ENCODE results near the gene UBE3D. TPM values are rescaled to one million over a fixed set of nuclear protein-coding genes. Genes with fewer than 3 reads are reported as not detected.

UBE3D gene
- total RNA-seq, 1 experiment from 2014 or later, result 14.0 TPM

DNA sequence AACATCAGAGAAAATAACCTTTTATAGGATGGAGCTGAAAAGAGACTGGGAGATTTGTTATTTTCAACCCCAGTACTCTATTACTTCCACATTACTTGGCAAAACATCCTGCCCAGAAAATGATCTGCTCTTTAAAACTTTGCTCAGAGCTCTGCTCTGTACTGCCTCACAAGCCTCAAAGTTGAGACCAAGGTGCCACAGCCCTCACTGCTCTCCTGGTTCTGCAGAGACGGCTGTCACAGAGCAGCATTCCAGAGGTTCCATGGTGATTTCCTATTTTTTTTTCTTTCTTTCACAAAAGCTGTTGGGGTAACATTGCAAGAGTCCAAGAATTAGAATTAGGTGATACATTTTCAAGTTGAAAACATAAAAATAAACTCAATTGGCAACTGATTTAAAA is 155.2 kb downstream of the UBE3D start (continued):
- TF ChIP-seq TEAD1 (CRISPR knock-in tag; IDR thresholded peaks at IDR 0.05) (no peak), JUN (CRISPR knock-in tag; IDR thresholded peaks at IDR 0.05) (no peak)

GRCh38 chr6:82909551-82909950 is 156.1 kb downstream of the UBE3D start:
- Mint-ChIP-seq H3K4me1 (peaks cover 2% of the 10 kb centered on the region; the same call in 1 of the 2 replicates), H3K27ac (no peak overlapping the region), H3K27me3 (ENCODE audit: low read depth) (no peaks in the 10 kb centered on the region), H3K36me3 (no peaks in the 10 kb centered on the region), H3K4me3 (no peak overlapping the region), H3K9me3 (no peaks in the 10 kb centered on the region)
- DNase-seq (ENCODE audit: low spot score), result no peak
- CTCF ChIA-PET, result interaction anchor here (0.6 kb wide), 1 partner anchor 73 kb away, joined by 3 read pairs; no protein-coding TSS in a partner anchor
- TF ChIP-seq PRDM15 (CRISPR knock-in tag; IDR thresholded peaks at IDR 0.05) (no peak), ZNF121 (CRISPR knock-in tag; IDR thresholded peaks at IDR 0.05) (no peak), SOX15 (CRISPR knock-in tag; IDR thresholded peaks at IDR 0.05) (no peak), GABPB1 (CRISPR knock-in tag; IDR thresholded peaks at IDR 0.05) (no peak), SMAD4 (CRISPR knock-in tag; IDR thresholded peaks at IDR 0.05) (no peak), AR (CRISPR knock-in tag; IDR thresholded peaks at IDR 0.05) (no peak), ATF3 (CRISPR knock-in tag; conservative IDR thresholded peaks at IDR 0.05) (no peak), HMGXB4 (CRISPR knock-in tag; IDR thresholded peaks at IDR 0.05) (no peak)
- TF ChIP-seq, protein P1, sequence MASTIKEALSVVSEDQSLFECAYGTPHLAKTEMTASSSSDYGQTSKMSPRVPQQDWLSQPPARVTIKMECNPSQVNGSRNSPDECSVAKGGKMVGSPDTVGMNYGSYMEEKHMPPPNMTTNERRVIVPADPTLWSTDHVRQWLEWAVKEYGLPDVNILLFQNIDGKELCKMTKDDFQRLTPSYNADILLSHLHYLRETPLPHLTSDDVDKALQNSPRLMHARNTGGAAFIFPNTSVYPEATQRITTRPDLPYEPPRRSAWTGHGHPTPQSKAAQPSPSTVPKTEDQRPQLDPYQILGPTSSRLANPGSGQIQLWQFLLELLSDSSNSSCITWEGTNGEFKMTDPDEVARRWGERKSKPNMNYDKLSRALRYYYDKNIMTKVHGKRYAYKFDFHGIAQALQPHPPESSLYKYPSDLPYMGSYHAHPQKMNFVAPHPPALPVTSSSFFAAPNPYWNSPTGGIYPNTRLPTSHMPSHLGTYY (CRISPR knock-in tag; IDR thresholded peaks at IDR 0.05), result no peak
- ATAC-seq, result no peak
- POLR2A ChIA-PET, result no interaction called here

GRCh38 chr6:82908661-82909060 is 157.0 kb downstream of the UBE3D start:
- no peaks in the 10 kb centered on the region for H3K9me3 Mint-ChIP-seq
- TF ChIP-seq ATF3 (CRISPR knock-in tag; conservative IDR thresholded peaks at IDR 0.05), result no peak
- TF ChIP-seq GABPB1 (CRISPR knock-in tag; IDR thresholded peaks at IDR 0.05), result no peak
- TF ChIP-seq CREB1 (CRISPR knock-in tag; IDR thresholded peaks at IDR 0.05), result no peak
- TF ChIP-seq GTF2I (CRISPR knock-in tag; conservative IDR thresholded peaks at IDR 0.05), result no peak
- TF ChIP-seq IRF1 (CRISPR knock-in tag; IDR thresholded peaks at IDR 0.05), result no peak
- TF ChIP-seq, protein P2, sequence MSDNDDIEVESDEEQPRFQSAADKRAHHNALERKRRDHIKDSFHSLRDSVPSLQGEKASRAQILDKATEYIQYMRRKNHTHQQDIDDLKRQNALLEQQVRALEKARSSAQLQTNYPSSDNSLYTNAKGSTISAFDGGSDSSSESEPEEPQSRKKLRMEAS (CRISPR knock-in tag; IDR thresholded peaks at IDR 0.05), result no peak
- TF ChIP-seq ZNF138 (CRISPR knock-in tag; conservative IDR thresholded peaks at IDR 0.05), result no peak
- TF ChIP-seq KAT7 (CRISPR knock-in tag; IDR thresholded peaks at IDR 0.05; ENCODE audit: borderline replicate concordance), result no peak
- no peak for TF ChIP-seq ZSCAN18 (CRISPR knock-in tag; IDR thresholded peaks at IDR 0.05)
- TF ChIP-seq IRF2 (CRISPR knock-in tag; IDR thresholded peaks at IDR 0.05; ENCODE audit: borderline replicate concordance, low read depth), result no peak
- no peak for TF ChIP-seq NR1H2 (CRISPR knock-in tag; IDR thresholded peaks at IDR 0.05)
- TF ChIP-seq NFATC4 (CRISPR knock-in tag; IDR thresholded peaks at IDR 0.05), result no peak
- TF ChIP-seq TP53 (CRISPR knock-in tag; IDR thresholded peaks at IDR 0.05), result no peak
- H3K4me1 Mint-ChIP-seq, result peaks cover 2% of the 10 kb centered on the region; the same call in 1 of the 2 replicates
- ChIA-PET POLR2A (no interaction called here), CTCF (no interaction called here)
- H3K27ac Mint-ChIP-seq, result no peak overlapping the region
- H3K27me3 Mint-ChIP-seq (ENCODE audit: low read depth), result no peaks in the 10 kb centered on the region
- DNase-seq (ENCODE audit: low spot score) (no peak), ATAC-seq (no peak; the same call in 1 of the 2 replicates)
- no peaks in the 10 kb centered on the region for H3K36me3 Mint-ChIP-seq
- H3K4me3 Mint-ChIP-seq, result no peak overlapping the region
